Lung microvascular endothelial cell (primary cell): ENCODE results near the gene KIF3B. TPM values are rescaled to one million over a fixed set of nuclear protein-coding genes. Genes with fewer than 3 reads are reported as not detected.
"Not testable (repeated sequence)": the region's sequence is repeated elsewhere in the genome, so short reads cannot be mapped to it uniquely, and the experiment has no call there.

Source experiments
- DNase-seq, 2 donors: peaks; one replicate each; pipeline versions ENCODE4 v3.0.0 to v3.0.0-alpha.2; 2010; ENCODE audit warnings: low read depth in 2 of 2
- total RNA-seq: library from RNA; depleted of rRNA; stranded (reverse); fragments of >200 nt; gene quantifications from 2 replicates; pipeline ENCODE4 v1.2.1, GENCODE V29; 2014

KIF3B gene
- total RNA-seq, 1 donor from 2014 or later: 22.6 TPM

DNA sequence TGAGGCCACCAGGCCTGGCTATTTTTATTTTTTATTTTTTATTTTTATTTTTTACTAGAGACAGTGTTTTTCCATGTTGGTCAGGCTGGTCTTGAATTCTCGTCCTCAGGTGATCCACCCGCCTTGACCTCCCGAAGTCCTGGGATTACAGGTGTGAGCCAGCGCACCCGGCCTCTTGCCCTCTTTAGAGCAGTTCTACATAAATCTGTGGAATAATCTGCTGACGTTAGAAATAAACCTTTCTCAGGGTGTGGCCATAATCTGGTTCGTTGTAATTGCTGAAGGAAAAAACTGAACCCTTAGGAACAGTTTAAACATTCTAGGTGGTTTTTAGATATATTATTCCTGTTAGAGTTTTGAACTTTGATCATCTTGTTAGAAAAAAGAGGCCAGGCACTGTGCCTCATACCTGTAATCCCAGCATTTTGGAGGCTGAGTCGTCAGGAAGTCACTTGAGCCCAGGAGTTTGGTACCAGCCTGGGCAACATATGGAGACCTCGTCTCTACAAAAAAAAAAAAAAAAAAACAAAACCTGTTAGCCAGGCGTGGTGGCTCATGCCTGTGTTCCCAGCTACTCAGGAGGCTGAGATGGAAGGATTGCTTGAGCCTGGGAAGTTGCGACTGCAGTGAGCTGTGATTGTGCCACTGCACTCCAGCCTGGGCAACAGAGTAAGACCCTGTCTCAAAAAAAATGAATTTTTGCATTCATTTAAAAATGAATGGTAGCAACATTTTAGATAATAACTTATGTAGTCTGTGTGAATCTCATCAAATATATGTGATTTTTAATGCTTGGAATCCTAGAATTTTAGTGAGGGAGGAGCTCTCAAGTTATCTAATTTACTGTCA is 104.9 kb downstream of the KIF3B start:
- DNase-seq: no peak

- not testable (repeated sequence) for DNase-seq
These were observed 106.0 kb downstream of the KIF3B start for GRCh38 chr20:32383441-32383840.

Other genes with a start within 250 kb of the KIF3B start
- gene HCK, start 225.4 kb upstream of the KIF3B start, total RNA-seq: not detected in 2 replicates
- 16.3 and 25.2 TPM in 2 replicates for gene TM9SF4, start 167.9 kb upstream of the KIF3B start, total RNA-seq
- gene PLAGL2, start 69.9 kb upstream of the KIF3B start, total RNA-seq: 2.2 and 2.8 TPM in 2 replicates
- 24.6 and 31.2 TPM in 2 replicates for gene POFUT1, start 69.8 kb upstream of the KIF3B start, total RNA-seq
- 27.9 and 42.5 TPM in 2 replicates for gene ASXL1, start 80.7 kb downstream of the KIF3B start, total RNA-seq